HepG2 (cell line): ENCODE data around the gene TOR4A. TPM values are rescaled to one million over a fixed set of nuclear protein-coding genes. Genes with fewer than 3 reads are reported as not detected.
A peak's percentile ranks its signal among the peaks of the same experiment; 100 is the strongest.

Experiments
- BCLAF1 ChIP-seq: fragments of 450-650 bp; IDR thresholded peaks from 2 replicates; pipeline ENCODE4 v1.6.1; 2017; ENCODE audit warnings: mild to moderate bottlenecking
- CREM ChIP-seq, 2 experiments: sonication (generic) in 1 of 2; formaldehyde crosslinking in 1 of 2; IDR thresholded peaks; 2 replicates each; pipeline versions ENCODE4 v1.4.0 to v1.6.1; 2016 to 2020; ENCODE audit warnings: antibody characterized with exemption in 1 of 2, mild to moderate bottlenecking in 1 of 2, missing genetic modification reagents in 1 of 2
- DNMT3B ChIP-seq: conservative IDR thresholded peaks from 2 replicates; pipeline ENCODE4 v1.6.1; 2016; ENCODE audit warnings: missing biosample characterization, control low read depth
- FOSL2 ChIP-seq: sonication (generic); formaldehyde crosslinking; IDR thresholded peaks from 2 replicates; pipeline ENCODE4 v1.4.0; 2020; ENCODE audit warnings: missing genetic modification reagents
- FOXA1 ChIP-seq, 2 experiments: fragments of 450-650 bp in 1 of 2; sonication (generic) in 1 of 2; formaldehyde crosslinking in 1 of 2; IDR thresholded peaks; 2 replicates each; pipeline versions ENCODE4 v1.4.0 to v1.6.1; 2016 to 2020; ENCODE audit warnings: missing genetic modification reagents in 1 of 2
- FOXK2 ChIP-seq: fragments of 450-650 bp; IDR thresholded peaks from 2 replicates; pipeline ENCODE4 v1.6.1; 2016
- MXD1 ChIP-seq: sonication (generic); formaldehyde crosslinking; IDR thresholded peaks from 2 replicates; pipeline ENCODE4 v1.4.0; 2020; ENCODE audit warnings: mild to moderate bottlenecking, missing genetic modification reagents
- MYC ChIP-seq: sonication (generic); formaldehyde crosslinking; IDR thresholded peaks from 2 replicates; pipeline ENCODE4 v1.9.0; 2021; ENCODE audit warnings: missing genetic modification reagents, borderline replicate concordance
- NFE2L1 ChIP-seq: sonication (generic); formaldehyde crosslinking; IDR thresholded peaks from 2 replicates; pipeline ENCODE4 v1.4.0; 2020; ENCODE audit warnings: missing genetic modification reagents, mild to moderate bottlenecking, borderline replicate concordance
- NR3C1 ChIP-seq: sonication (generic); formaldehyde crosslinking; IDR thresholded peaks from 2 replicates; pipeline ENCODE4 v1.4.0; 2020; ENCODE audit warnings: missing genetic modification reagents
- PAWR ChIP-seq: sonication (generic); formaldehyde crosslinking; IDR thresholded peaks from 2 replicates; pipeline ENCODE4 v1.4.0; 2020; ENCODE audit warnings: missing genetic modification reagents, mild to moderate bottlenecking, borderline replicate concordance
- PHF21A ChIP-seq: sonication (generic); formaldehyde crosslinking; IDR thresholded peaks from 2 replicates; pipeline ENCODE4 v1.5.0; 2020; ENCODE audit warnings: mild to moderate bottlenecking, missing genetic modification reagents
- SMAD3 ChIP-seq: sonication (generic); formaldehyde crosslinking; IDR thresholded peaks from 2 replicates; pipeline ENCODE4 v1.4.0; 2020; ENCODE audit warnings: missing genetic modification reagents
- TEAD2 ChIP-seq: sonication (generic); formaldehyde crosslinking; IDR thresholded peaks from 2 replicates; pipeline ENCODE4 v1.9.0; 2021; ENCODE audit warnings: missing genetic modification reagents
- UBTF ChIP-seq: sonication (generic); formaldehyde crosslinking; IDR thresholded peaks from 2 replicates; pipeline ENCODE4 v1.4.0; 2020; ENCODE audit warnings: mild to moderate bottlenecking, missing genetic modification reagents
- ZBTB25 ChIP-seq: IDR thresholded peaks from 2 replicates; pipeline ENCODE4 v1.6.1; 2018; ENCODE audit warnings: missing genetic modification reagents
- ZNF251 ChIP-seq: sonication (generic); formaldehyde crosslinking; IDR thresholded peaks from 2 replicates; pipeline ENCODE4 v1.9.0; 2021; ENCODE audit warnings: mild to moderate bottlenecking, missing genetic modification reagents
- ZNF34 ChIP-seq: sonication (generic); formaldehyde crosslinking; IDR thresholded peaks from 2 replicates; pipeline ENCODE4 v1.4.0; 2020; ENCODE audit warnings: mild to moderate bottlenecking, missing genetic modification reagents, borderline replicate concordance
- ZNF607 ChIP-seq: sonication (generic); formaldehyde crosslinking; IDR thresholded peaks from 2 replicates; pipeline ENCODE4 v1.5.1; 2020; ENCODE audit warnings: missing genetic modification reagents, mild to moderate bottlenecking, borderline replicate concordance
- ZNF780A ChIP-seq: sonication (generic); formaldehyde crosslinking; IDR thresholded peaks from 2 replicates; pipeline ENCODE4 v1.8.0; 2022; ENCODE audit warnings: mild to moderate bottlenecking, missing genetic modification reagents, moderate library complexity
- ZSCAN20 ChIP-seq: sonication (generic); formaldehyde crosslinking; IDR thresholded peaks from 2 replicates; pipeline ENCODE4 v1.4.0; 2020; ENCODE audit warnings: missing genetic modification reagents, mild to moderate bottlenecking, borderline replicate concordance
- polyA plus RNA-seq, 8 experiments: library from polyadenylated mRNA; depleted of rRNA in 3 of 8; stranded (reverse) in 7 of 8; unstranded in 1 of 8; fragments of >200 nt; fragmentation: Illumina TruSeq in 4 of 8; extraction: Trizol in 4 of 8; gene quantifications; 2 replicates each; pipeline versions ENCODE4 v1.2.1 to v1.2.3, GENCODE V29; 2011 to 2016; ENCODE audit warnings: low read depth in 4 of 8, missing spikeins in 1 of 8, mixed read lengths in 1 of 8; ENCODE audit not compliant: insufficient read depth in 1 of 8
- total RNA-seq, 5 experiments: library from RNA; depleted of rRNA; stranded (reverse); fragments of >200 nt; fragmentation: Illumina TruSeq; extraction: Trizol; gene quantifications; 2 replicates each; pipeline ENCODE4 v1.2.3, GENCODE V29; 2016; ENCODE audit warnings: low read depth in 1 of 5
- TF ChIP-seq, protein P1 (sequence below): IDR thresholded peaks from 2 replicates; pipeline ENCODE4 v1.6.1; 2018; ENCODE audit warnings: missing genetic modification reagents, mild to moderate bottlenecking, missing compliant biosample characterization

The TOR4A gene
- total and polyA plus RNA-seq, 2 of the 13 experiments (the other 11 are each of a cell fraction or from before 2014, with no cell fraction given): 11.1 to 14.2 TPM

- TF ChIP-seq ZBTB25 (CRISPR knock-in tag): peak; percentile 71; the same call in 1 of the 2 replicates
- peak; percentile 74 for TF ChIP-seq PHF21A (CRISPR knock-in tag)
- TF ChIP-seq CREM (IDR thresholded peaks at IDR 0.05): peak; percentile 21; the same call in 1 of the 2 replicates
- TF ChIP-seq CREM (CRISPR knock-in tag; IDR thresholded peaks at IDR 0.05): no peak
- 0 out of 2 replicates have a peak, but pooled peaks have one; percentile 61 for TF ChIP-seq ZSCAN20 (CRISPR knock-in tag)
- peak; percentile 61; the same call in 1 of the 2 replicates for TF ChIP-seq MXD1
- no peak for TF ChIP-seq DNMT3B
- TF ChIP-seq ZNF607 (CRISPR knock-in tag): peak; percentile 47; the same call in 1 of the 2 replicates
- TF ChIP-seq, protein P1, sequence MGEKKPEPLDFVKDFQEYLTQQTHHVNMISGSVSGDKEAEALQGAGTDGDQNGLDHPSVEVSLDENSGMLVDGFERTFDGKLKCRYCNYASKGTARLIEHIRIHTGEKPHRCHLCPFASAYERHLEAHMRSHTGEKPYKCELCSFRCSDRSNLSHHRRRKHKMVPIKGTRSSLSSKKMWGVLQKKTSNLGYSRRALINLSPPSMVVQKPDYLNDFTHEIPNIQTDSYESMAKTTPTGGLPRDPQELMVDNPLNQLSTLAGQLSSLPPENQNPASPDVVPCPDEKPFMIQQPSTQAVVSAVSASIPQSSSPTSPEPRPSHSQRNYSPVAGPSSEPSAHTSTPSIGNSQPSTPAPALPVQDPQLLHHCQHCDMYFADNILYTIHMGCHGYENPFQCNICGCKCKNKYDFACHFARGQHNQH: peak; percentile 30; the same call in 1 of the 2 replicates
- no peak for TF ChIP-seq PAWR (CRISPR knock-in tag)
- TF ChIP-seq ZNF251: no peak
- no peak for TF ChIP-seq ZNF34 (CRISPR knock-in tag)
- TF ChIP-seq BCLAF1: no peak
- no peak for TF ChIP-seq MYC (CRISPR knock-in tag)
- TF ChIP-seq UBTF (CRISPR knock-in tag): peak; percentile 67
- TF ChIP-seq FOXA1 (IDR thresholded peaks at IDR 0.05): no peak
- no peak for TF ChIP-seq FOXA1 (CRISPR knock-in tag; IDR thresholded peaks at IDR 0.05)
- 0 out of 2 replicates have a peak, but pooled peaks have one; percentile 35 for TF ChIP-seq SMAD3 (CRISPR knock-in tag)
- no peak for TF ChIP-seq ZNF780A (CRISPR knock-in tag)
- TF ChIP-seq FOSL2 (CRISPR knock-in tag): no peak
- peak; percentile 25; the same call in 1 of the 2 replicates for TF ChIP-seq NFE2L1 (CRISPR knock-in tag)
- no peak for TF ChIP-seq TEAD2 (CRISPR knock-in tag)
- no peak for TF ChIP-seq NR3C1 (CRISPR knock-in tag)
- TF ChIP-seq FOXK2: no peak
Measured at GRCh38 chr9:137241490-137242268, 35.8 kb upstream of the TOR4A start (continued).
